Left renal cortex interstitium (tissue), 4 donors: Measurements from ENCODE around the gene UCMA. TPM values are rescaled to one million over a fixed set of nuclear protein-coding genes. Genes with fewer than 3 reads are reported as not detected.

Experiments used
- DNase-seq, 4 donors: peaks; one replicate each; pipeline ENCODE4 v3.0.0-alpha.2; 2013; ENCODE audit warnings: low read depth in 4 of 4, low spot score in 2 of 4, missing footprints in 1 of 4
- polyA plus RNA-seq, 4 donors: library from polyadenylated mRNA; unstranded; fragments of 120-200 nt; gene quantifications; one replicate each; pipeline ENCODE4 v1.2.1, GENCODE V29; 2013; ENCODE audit not compliant: insufficient read length in 4 of 4

Gene UCMA
- polyA plus RNA-seq, 4 donors = not detected

DNA sequence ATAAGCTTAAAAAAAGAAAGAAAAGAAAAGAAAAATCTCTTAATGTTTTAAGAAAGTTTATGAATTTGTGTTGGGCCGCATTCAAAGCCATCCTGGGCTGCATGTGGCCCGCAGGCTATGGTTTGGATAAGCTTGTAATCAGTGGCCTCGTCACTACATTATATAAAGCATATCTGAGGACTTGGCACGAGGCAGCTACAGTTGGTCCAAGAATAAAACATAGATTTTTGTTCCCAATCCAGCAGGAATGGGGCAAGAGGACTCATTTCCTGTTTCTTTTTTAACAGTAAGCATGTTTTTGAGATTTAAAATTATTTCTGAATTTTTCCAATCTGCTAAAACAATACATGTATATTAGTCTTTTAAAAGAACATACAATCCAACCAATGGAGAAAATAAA is 44.2 kb downstream of the UCMA start:
- no peak for DNase-seq

DNA sequence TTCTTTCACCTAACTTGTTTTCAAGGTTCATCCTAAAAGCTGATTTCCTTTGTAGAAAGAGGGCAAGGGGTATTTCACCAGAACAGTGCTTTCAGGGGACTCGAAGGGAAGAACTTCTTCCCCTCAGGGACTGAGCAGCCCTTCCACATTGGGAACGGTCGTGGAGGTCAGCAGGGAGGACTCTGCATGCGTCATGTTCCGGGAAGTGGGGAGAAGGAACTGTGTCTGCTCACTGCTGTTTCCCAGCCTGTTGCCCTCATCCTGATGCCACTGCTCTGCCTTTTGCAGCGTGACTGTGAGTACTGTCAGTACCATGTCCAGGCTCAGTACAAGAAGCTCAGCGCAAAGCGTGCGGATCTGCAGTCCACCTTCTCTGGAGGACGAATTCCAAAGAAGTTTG is 45.6 kb downstream of the UCMA start:
- no peak for DNase-seq

DNA sequence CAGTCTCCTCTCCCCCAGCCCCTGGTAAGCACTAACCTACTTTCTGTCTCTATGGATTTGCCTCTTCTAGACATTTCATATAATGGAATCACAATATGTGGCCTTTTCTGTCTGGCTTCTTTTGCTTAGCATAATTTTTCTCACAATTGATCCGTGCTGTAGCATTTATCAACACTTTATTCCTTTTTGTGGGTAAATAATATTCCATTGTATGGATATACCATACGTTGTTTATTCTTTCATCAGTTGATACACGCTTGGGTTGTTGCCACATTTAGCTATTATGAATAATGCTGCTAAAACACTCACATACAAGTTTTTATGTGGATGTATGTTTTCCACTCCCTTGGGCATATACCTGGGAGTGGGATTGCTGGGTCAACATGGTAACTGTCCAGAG is 47.0 kb downstream of the UCMA start:
- no peak for DNase-seq

DNA sequence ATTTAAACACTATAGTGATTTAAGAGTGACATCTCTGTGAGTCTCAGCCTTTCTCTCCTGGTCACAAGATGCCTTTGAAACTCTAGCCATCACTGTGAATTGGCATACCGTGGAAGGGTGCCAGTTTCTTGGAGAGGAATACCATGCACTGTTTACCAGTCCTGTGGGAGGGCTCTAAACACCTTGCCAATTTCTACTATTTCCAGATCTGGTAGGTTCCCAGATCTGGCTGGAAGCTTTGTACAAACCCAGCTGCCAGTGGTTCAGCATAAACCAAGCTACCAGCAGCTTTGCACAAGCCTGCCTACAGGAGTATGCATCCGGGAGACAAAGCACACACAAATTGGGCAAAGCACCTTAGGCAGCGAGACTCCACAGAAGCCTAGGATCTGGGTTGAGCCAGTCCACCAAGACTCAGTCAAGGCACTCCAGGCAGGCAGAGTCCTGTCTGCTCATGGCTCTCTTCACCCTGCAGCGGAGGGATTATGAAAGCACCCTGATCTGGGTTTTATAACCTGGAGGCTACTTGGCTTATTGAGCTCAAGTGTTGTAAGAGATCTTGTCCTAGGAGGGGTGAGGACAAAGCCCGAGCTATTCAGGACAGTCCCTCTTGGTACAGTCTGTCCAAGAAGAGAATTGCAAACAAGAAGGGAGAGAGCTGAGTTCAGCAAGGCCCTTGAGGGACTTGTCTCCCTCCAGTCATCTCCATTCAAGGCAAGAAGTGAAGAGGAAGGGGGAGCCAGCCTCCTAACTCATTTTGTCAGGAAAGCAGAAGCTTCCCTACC is 49.3 kb downstream of the UCMA start:
- DNase-seq = no peak

DNA sequence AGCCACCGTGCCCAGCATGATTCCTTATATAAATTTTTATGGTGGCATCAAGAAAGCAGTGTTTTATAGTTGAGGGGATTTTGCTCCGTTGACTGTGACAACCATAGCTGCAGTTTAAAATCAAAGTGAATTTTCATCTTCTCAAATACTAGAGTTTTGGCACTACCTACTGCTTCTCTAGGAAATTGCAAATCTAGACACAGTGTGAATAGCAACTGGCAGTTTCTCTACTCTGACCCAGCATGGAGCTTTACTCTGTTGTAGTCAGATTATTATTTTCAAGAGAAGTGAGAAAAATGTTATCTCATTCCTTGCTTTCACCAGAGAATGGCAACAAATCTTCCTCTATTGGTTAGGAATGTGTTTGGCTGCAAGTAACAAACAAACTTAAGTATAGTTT is 49.9 kb downstream of the UCMA start:
- DNase-seq = no peak

DNA sequence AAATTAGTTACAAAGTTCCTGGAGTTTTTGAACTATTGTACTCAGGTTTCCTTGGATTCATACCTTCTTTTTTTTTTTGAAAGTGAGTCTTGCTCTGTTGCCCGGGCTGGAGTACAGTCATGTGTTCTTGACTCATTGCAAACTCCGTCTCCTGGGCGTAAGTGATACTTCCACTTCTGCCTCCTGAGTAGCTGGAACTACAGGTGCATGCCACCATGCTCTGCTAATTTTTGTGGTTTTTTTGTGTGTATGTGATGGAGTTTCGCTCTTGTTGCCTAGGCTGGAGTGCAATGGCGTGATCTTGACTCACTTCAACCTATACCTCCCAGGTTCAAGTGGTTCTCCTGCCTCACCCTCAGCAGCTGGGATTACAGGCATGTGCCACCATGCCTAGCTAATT is 50.5 kb downstream of the UCMA start:
- DNase-seq = no peak

DNA sequence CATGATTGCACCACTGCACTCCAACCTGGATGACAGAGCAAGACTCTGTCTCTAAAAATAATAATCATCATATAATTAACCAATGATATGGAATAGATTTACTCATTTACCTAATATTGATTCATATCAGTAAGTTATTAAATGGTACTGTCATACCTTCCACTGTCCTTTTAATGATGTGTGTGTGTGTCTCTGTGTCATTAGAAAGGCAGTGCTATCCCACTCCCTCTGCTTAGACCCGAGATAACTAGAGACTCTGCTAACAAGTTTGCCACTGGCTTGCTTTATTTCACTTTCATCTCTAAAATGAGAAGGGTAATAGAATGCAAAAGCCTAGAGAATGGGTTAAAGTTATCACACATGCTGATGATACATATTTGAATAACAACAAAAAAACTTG is 51.8 kb downstream of the UCMA start:
- no peak for DNase-seq

DNA sequence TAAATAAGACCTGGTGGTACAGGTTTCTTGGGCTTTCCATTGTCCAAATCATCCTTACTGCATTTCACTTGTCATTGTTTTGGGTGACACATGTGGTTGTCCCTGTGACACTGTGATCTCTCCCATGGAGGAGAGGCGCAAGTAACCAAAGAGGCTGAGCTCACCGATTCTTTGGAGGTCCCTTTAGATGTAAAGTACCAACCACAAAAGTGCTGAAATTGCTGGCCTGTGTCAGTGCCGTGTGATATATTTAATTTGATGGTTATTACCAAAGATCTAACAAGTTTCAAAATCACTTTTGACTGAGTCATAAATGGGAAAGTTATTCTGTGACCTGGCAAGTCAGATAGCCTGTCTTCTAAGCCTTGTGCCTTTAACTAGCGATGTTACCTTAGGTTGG is 53.4 kb downstream of the UCMA start:
- DNase-seq = no peak

DNA sequence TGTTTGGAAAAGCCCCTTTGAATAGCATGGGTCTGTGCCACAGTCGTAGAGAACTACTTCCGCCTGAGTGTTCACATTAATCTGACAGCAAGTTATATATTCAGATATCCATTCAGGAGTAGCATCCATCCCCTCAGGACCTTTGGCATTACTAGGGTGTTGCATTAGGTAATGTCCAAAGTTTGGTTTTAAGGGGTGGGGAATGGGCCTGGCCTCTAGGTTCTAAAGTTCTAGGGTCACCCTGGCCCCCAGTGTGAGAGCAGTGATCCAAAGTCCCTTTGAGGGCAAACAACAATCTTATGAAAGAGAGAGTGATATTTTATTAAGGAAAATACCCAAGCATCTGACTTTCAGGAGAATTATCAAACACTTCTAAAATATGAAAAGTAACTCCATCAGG is 60.6 kb downstream of the UCMA start:
- no peak for DNase-seq

Other genes with a start within 250 kb of the UCMA start
- gene CCDC3, start 232.7 kb downstream of the UCMA start, polyA plus RNA-seq = 10 to 100 TPM; 10.7 to 15.0 (median 12.2) TPM
- 10 to 100 TPM; 34.3 to 39.5 (median 37.9) TPM for gene OPTN, start 134.2 kb downstream of the UCMA start, polyA plus RNA-seq
- 10 to 100 TPM in 2 of 4 donors, 1 to 10 TPM in 2; 8.7 to 12.5 (median 10.8) TPM for gene MCM10, start 72.8 kb downstream of the UCMA start, polyA plus RNA-seq
- 10 to 100 TPM; 25.0 to 52.0 (median 37.8) TPM for gene PHYH, start 65.7 kb upstream of the UCMA start, polyA plus RNA-seq
- gene SEPHS1, start 113.9 kb upstream of the UCMA start, polyA plus RNA-seq = 100 to 1,000 TPM; 122 to 131 (median 126) TPM